Smooth muscle cell (in vitro differentiated cells): ENCODE results near the gene TTLL1. TPM values are rescaled to one million over a fixed set of nuclear protein-coding genes. Genes with fewer than 3 reads are reported as not detected.

Source experiments
- DNase-seq: peaks from one replicate; lab custom pipeline; 2025; ENCODE audit not compliant: unreplicated experiment; lab: John Stamatoyannopoulos, UW
- H2AFZ ChIP-seq: fragments of 200-600 bp; sonication (generic); 2 replicates; pipeline ENCODE4 v1.6.0; 2016; ENCODE audit warnings: antibody characterized with exemption, low read depth, mild to moderate bottlenecking
- H3F3A ChIP-seq: fragments of 200-600 bp; sonication (generic); 2 replicates; pipeline ENCODE4 v1.6.0; 2017; ENCODE audit warnings: antibody characterized with exemption, low read depth
- H3K27ac ChIP-seq: fragments of 200-600 bp; sonication (generic); 2 replicates; pipeline ENCODE4 v1.5.1; 2016; ENCODE audit warnings: low read depth, mild to moderate bottlenecking
- H3K27me3 ChIP-seq: fragments of 200-600 bp; sonication (generic); 2 replicates; pipeline ENCODE4 v1.6.1; 2016; ENCODE audit warnings: low read depth, mild to moderate bottlenecking
- H3K36me3 ChIP-seq: fragments of 200-600 bp; sonication (generic); 2 replicates; pipeline ENCODE4 v1.5.1; 2016; ENCODE audit warnings: low read depth
- H3K4me1 ChIP-seq: fragments of 200-600 bp; sonication (generic); 2 replicates; pipeline ENCODE4 v1.5.1; 2016; ENCODE audit warnings: low read depth
- H3K4me2 ChIP-seq: fragments of 200-600 bp; sonication (generic); 2 replicates; pipeline ENCODE4 v1.6.0; 2016; ENCODE audit warnings: mild to moderate bottlenecking
- H3K4me3 ChIP-seq: fragments of 200-600 bp; sonication (generic); 2 replicates; pipeline ENCODE4 v1.5.1; 2016; ENCODE audit warnings: mild to moderate bottlenecking
- H3K79me2 ChIP-seq: fragments of 200-600 bp; sonication (generic); 2 replicates; pipeline ENCODE4 v1.6.0; 2016; ENCODE audit warnings: low read depth, mild to moderate bottlenecking
- H3K9ac ChIP-seq: fragments of 200-600 bp; sonication (generic); 2 replicates; pipeline ENCODE4 v1.6.0; 2016; ENCODE audit warnings: low read depth
- H3K9me3 ChIP-seq: fragments of 200-600 bp; sonication (generic); replicated peaks from 2 replicates; pipeline ENCODE4 v1.5.1; 2016; ENCODE audit warnings: low read depth
- H4K20me1 ChIP-seq: fragments of 200-600 bp; sonication (generic); 2 replicates; pipeline ENCODE4 v1.6.0; 2016; ENCODE audit warnings: low read depth
- CTCF ChIP-seq: fragments of 200-600 bp; sonication (generic); IDR thresholded peaks from 2 replicates; pipeline ENCODE4 v1.5.1; 2017; ENCODE audit warnings: borderline replicate concordance, mild to moderate bottlenecking, antibody characterized with exemption; ENCODE audit not compliant: insufficient read depth, poor library complexity, severe bottlenecking
- WGBS: methylation state at CpG from one replicate; pipeline ENCODE4 v1.1.7; 2016; ENCODE audit warnings: low lambda C conversion rate; 5-methylcytosine and 5-hydroxymethylcytosine counted together
- polyA plus RNA-seq: library from polyadenylated mRNA; unstranded; fragments of >200 nt; fragmentation: Nextera tagmentation; extraction: Ambion mirVana; gene quantifications from 2 replicates; pipeline ENCODE4 v1.2.1, GENCODE V29; 2016
- total RNA-seq: library from RNA; depleted of rRNA; stranded (reverse); fragments of >200 nt; gene quantifications from 2 replicates; pipeline ENCODE4 v1.2.3, GENCODE V29; 2014

The TTLL1 gene
- total and polyA plus RNA-seq, 2 experiments from 2014 or later: 12.7 to 17.7 TPM

- Histone ChIP-seq H3K36me3 (no peaks in the 10 kb centered on the region), H3K4me2 (no peak overlapping the region), H3K4me3 (no peak overlapping the region), H4K20me1 (no peaks in the 10 kb centered on the region), H3K9ac (no peak overlapping the region), H3K4me1 (no peaks in the 10 kb centered on the region), H3K9me3 (no peaks in the 10 kb centered on the region), H3K27me3 (no peaks in the 10 kb centered on the region), H2AFZ (no peak overlapping the region), H3F3A (no peaks in the 10 kb centered on the region), H3K79me2 (no peaks in the 10 kb centered on the region), H3K27ac (no peak overlapping the region)
- no peak for DNase-seq
- 58% methylated on average over 20 of the region's 20 CpGs for WGBS
- TF ChIP-seq CTCF: no peak
Observed at GRCh38 chr22:43077121-43077877, 11.9 kb downstream of the TTLL1 start.

GRCh38 chr22:43066844-43067385, 22.3 kb downstream of the TTLL1 start:
- no peaks in the 10 kb centered on the region for H3K27me3 ChIP-seq
- H3K9ac ChIP-seq: peak overlapping the region; percentile 93
- H3K4me2 ChIP-seq: peak overlapping the region; percentile 54
- H3K27ac ChIP-seq: peak overlapping the region; percentile 100
- H3F3A ChIP-seq: peaks cover 2% of the 10 kb centered on the region
- no peak overlapping the region for H2AFZ ChIP-seq
- no peaks in the 10 kb centered on the region for H3K79me2 ChIP-seq
- H3K4me1 ChIP-seq: peaks cover 3% of the 10 kb centered on the region
- DNase-seq: no peak
- H3K4me3 ChIP-seq: no peak overlapping the region
- no peaks in the 10 kb centered on the region for H3K36me3 ChIP-seq
- H4K20me1 ChIP-seq: no peaks in the 10 kb centered on the region
- H3K9me3 ChIP-seq: no peaks in the 10 kb centered on the region
- 62% methylated on average over 11 of the region's 11 CpGs for WGBS
- no peak for TF ChIP-seq CTCF

GRCh38 chr22:43066134-43066533, 23.1 kb downstream of the TTLL1 start:
- no peak overlapping the region for H2AFZ ChIP-seq
- no peaks in the 10 kb centered on the region for H3K9me3 ChIP-seq
- H3K4me1 ChIP-seq: peaks cover 3% of the 10 kb centered on the region
- no peaks in the 10 kb centered on the region for H4K20me1 ChIP-seq
- H3F3A ChIP-seq: peaks cover 2% of the 10 kb centered on the region
- H3K4me2 ChIP-seq: no peak overlapping the region
- no peaks in the 10 kb centered on the region for H3K27me3 ChIP-seq
- no peak overlapping the region for H3K9ac ChIP-seq
- 92% methylated on average over 7 of the region's 7 CpGs for WGBS
- TF ChIP-seq CTCF: no peak
- H3K4me3 ChIP-seq: no peak overlapping the region
- H3K27ac ChIP-seq: peak overlapping the region; percentile 100
- no peaks in the 10 kb centered on the region for H3K36me3 ChIP-seq
- no peaks in the 10 kb centered on the region for H3K79me2 ChIP-seq
- DNase-seq: no peak

GRCh38 chr22:43060183-43060582, 29.0 kb downstream of the TTLL1 start:
- no peaks in the 10 kb centered on the region for H3F3A ChIP-seq
- H3K79me2 ChIP-seq: no peaks in the 10 kb centered on the region
- no peak overlapping the region for H3K9ac ChIP-seq
- peak; percentile 63 for TF ChIP-seq CTCF
- no peak overlapping the region for H3K27ac ChIP-seq
- DNase-seq: no peak
- H3K9me3 ChIP-seq: no peaks in the 10 kb centered on the region
- H3K36me3 ChIP-seq: no peaks in the 10 kb centered on the region
- H3K27me3 ChIP-seq: no peaks in the 10 kb centered on the region
- no peak overlapping the region for H3K4me3 ChIP-seq
- no peaks in the 10 kb centered on the region for H4K20me1 ChIP-seq
- WGBS: 42% methylated on average over 5 of the region's 5 CpGs
- no peak overlapping the region for H2AFZ ChIP-seq
- H3K4me2 ChIP-seq: no peak overlapping the region
- no peaks in the 10 kb centered on the region for H3K4me1 ChIP-seq
